Stimulated activated CD4-positive, alpha-beta T cell treated with anti-CD3 and anti-CD28 coated beads, Interleukin-2, amount 100 ng/mL, for 24 hours (primary cell): ENCODE results near the gene PSG6.
"Not testable (repeated sequence)": the region's sequence is repeated elsewhere in the genome, so short reads cannot be mapped to it uniquely, and the experiment has no call there.

Experiments
- DNase-seq, 2 donors: peaks; one replicate each; pipeline ENCODE4 v3.0.0-alpha.2; 2020

Gene PSG6

DNA sequence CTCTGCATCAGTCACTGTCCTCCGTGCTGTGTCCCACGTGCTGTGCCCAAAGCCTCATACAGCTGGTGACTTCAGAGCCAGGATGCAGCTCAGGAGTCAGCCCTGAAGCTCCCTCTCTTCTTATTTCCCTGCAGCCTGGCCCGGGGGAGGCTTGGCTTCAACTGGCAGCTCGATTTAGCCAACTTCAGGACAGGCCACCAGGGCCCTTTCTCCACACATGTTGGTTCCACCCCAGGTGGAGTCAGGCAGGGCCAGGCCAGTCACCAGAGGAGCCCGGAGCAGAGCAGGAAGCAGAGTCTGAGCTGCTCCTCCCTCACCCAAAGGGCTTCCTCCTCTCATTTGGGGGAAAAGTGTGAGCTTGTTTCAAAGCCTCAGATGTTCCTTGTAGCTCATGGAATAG, 11.5 kb downstream of the PSG6 start:
- not testable (repeated sequence) for DNase-seq

- DNase-seq: not testable (repeated sequence)
Measured at GRCh38 chr19:42900561-42900960, 17.1 kb downstream of the PSG6 start.

DNA sequence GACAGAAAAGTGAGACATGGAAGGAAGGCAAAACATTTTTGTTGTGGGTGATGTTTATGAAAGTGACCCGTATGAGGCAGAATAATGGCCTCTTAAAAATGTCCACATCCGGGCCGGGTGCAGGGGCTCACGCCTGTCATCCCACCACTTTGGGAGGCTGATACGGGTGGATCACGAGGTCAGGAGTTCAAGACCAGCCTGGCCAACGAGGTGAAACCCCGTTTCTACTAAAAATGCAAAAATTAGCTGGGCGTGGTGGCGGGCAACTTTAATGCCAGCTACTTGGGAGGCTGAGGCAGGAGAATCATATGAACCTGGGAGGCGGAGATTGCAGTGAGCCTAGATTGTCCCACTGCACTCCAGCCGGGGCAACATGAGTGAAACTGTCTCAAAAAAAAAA, 18.0 kb downstream of the PSG6 start:
- DNase-seq: not testable (repeated sequence)

GRCh38 chr19:42899110-42899509, 18.6 kb downstream of the PSG6 start:
- DNase-seq: not testable (repeated sequence)

- DNase-seq: not testable (repeated sequence)
Measured at GRCh38 chr19:42898656-42899055, 19.0 kb downstream of the PSG6 start.

- DNase-seq: not testable (repeated sequence)
Measured at GRCh38 chr19:42897729-42898128, 20.0 kb downstream of the PSG6 start.

GRCh38 chr19:42890446-42890845, 27.2 kb downstream of the PSG6 start:
- not testable (repeated sequence) for DNase-seq

- DNase-seq: not testable (repeated sequence)
Measured at GRCh38 chr19:42887876-42888445, 29.7 kb downstream of the PSG6 start.

GRCh38 chr19:42882730-42883129, 35.0 kb downstream of the PSG6 start:
- DNase-seq: not testable (repeated sequence)

GRCh38 chr19:42882010-42882409, 35.7 kb downstream of the PSG6 start:
- not testable (repeated sequence) for DNase-seq

DNA sequence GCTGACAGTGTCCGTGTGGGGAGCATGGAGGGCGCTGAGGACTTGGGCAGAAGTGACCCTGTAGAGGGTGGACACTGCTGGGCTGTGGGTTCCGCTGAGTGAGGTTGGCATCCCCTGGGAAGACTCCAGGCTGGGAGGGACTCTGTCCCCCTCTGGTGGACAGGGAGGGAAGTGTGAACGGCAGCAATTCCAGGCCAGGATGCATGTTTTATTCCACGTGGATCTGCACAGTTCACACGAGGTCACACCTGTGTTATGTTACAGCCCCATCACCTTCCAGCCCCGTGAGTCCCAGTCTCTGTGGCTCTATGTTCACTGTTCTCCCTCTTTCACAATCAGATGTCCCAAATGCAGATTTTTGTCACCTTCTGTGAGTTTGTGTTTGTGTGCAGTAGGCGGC, 36.4 kb downstream of the PSG6 start:
- DNase-seq: peak in 1 of 2 donors; percentile 5

GRCh38 chr19:42880621-42881020, 37.1 kb downstream of the PSG6 start:
- DNase-seq: not testable (repeated sequence)

DNA sequence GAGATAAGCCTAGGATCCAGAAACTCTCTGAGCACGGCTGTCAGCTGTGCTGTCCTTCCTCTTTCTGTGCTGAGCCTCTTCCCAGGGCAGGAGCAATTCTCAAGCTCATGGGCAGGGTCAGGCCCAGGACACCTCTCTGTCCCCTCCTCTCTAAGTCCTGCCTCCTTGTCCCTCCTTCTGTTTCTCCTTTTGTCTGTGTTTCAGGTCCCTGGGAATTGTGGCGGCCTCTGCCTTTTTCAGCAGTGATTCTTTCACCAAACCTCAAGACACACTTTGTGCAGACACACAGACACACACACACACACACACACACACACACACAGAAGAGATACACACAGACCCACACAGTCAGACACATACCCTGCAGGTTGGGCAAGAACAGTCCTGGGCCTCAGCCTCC, 38.1 kb downstream of the PSG6 start, which contains the start of gene PSG1:
PSG1 (minus strand) TSS at position 101 of the 400 bp plus-strand sequence. CDS start 132 bp downstream, outside the sequence.
- no peak for DNase-seq

DNA sequence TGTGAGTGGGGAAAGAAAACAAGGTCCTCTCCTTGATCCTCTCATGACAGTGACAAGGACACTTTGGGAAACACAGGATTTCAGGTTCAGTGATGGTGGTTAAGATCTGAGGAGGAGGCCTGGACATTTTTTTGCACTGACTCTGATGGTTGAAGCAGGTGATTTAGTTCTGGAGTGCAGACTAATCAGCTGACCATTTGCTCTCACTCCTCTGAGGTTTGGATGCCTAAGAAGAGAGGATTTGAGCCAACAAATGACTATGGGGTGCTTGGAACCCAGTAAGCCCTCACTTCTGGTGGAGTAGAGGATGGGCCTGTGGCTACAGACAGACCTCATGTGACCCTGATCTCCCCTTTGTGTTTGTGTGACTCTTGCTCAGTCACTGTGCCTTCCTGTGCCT, 41.1 kb downstream of the PSG6 start:
- not testable (repeated sequence) for DNase-seq

DNA sequence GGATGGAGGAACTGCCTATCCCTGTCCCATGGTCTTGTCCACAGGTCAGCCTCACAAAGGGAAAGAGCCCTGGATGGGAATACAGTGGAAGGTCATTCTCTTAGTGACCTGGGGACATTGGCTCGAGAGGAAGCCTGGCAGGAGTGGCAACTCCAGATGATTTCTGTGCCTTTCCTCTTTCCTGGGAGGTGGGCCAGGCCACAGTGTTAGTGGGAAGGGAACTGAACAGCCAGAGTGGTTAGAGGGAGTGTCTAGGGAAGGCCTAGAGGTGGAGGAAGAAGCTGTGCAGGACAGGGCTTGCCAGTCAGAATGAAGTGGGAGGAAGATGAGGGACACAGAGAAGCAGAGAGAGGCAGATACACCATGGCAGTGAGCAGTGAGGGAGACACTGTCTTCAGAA, 41.8 kb downstream of the PSG6 start:
- DNase-seq: not testable (repeated sequence)

GRCh38 chr19:42874901-42875813, 42.5 kb downstream of the PSG6 start:
- not testable (repeated sequence) for DNase-seq

GRCh38 chr19:42874136-42874535, 43.6 kb downstream of the PSG6 start:
- not testable (repeated sequence) for DNase-seq

DNA sequence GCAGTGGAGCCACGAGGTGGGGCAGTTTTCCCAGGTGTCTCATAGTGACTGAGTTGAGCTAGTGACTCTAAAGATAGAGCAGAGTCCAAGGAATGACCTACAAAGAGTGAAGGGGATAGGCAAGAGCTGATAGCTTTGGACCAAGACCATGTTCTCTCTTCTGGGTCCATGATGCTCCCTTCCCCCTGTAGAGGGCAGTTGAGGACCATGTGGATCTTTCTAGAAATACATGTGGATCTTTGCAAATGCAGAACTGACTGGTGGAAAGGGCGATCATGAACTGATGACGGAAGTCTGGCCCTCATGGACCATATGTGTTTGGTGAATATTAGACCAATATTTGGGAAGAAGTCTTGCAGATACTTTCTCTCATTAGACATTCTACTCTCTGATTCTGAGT, 45.1 kb downstream of the PSG6 start:
- no peak for DNase-seq

DNA sequence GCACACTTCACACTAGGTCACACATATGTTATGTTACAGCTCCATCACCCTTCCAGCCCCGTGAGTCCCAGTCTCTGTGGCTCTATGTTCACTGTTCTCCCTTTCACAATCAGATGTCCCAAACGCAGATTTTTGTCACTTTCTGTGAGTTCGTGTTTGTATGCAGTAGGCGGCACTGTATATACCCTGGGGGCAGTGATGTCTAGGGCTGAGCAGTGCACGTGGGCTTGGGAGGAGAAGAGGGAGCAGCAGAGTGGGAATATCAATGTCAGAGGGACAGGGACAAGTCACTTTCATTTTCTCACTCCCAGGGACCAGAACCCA, 60.2 kb downstream of the PSG6 start:
- no peak for DNase-seq

DNA sequence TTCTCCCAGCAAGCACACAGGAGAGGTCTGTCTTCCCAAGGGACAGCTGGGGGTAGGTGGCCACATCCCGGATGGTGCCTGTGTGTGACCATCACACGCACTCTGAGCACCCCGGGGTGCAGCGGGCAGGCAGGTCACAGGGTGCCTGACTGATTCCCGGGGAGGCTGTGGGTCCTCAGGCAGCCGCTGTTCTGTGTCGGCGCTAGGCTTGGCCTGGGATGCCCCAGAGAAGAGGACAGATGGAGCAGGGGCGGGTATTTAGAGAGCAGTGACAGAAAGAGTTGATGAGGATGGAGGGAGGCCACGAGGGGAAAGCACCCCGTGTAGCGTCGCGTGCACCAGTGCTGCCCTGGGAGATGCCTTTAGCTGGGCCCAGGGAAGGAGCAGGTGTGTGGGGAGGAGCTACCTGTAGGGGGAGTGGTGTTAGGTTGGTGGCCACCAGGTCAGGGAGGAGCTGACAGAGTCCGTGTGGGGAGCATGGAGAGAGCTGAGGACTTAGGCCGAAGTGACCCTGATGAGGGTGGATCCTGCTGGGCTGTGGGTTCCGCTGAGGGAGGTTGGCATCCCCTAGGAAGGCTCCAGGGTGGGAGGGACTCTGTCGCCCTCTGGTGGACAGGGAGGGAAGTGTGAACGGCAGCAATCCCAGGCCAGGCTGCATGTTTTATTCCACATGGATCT, 60.7 kb downstream of the PSG6 start:
- DNase-seq: peak; percentile 24 to 27

GRCh38 chr19:42854745-42855144, 62.9 kb downstream of the PSG6 start:
- not testable (repeated sequence) for DNase-seq

DNA sequence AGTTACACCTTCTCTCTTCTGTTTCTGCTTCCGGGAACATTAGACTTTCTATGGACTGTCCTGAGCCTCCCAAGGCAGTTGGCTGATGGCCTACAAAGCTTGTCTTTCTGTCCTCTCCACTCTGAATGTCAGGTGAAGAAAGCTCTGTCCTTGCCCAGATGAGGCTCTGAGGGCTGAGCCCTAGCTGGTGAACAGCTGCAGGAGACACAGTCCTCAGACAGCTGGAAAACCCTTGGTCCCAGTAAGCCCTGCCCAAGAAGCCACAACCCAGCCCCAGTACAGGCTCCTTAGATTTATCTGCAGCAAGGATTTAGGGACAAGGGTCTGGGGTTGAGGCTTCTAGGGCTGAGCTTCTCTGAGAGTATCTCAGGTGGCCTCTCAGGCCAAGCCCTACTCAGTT, 64.5 kb downstream of the PSG6 start:
- DNase-seq: not testable (repeated sequence)

GRCh38 chr19:42852821-42853220, 64.9 kb downstream of the PSG6 start:
- not testable (repeated sequence) for DNase-seq
